GM18520 (cell line): ENCODE measurements around the gene MNT.

Experiments
- ATAC-seq: cut with Tn5 transposase; IDR thresholded peaks from one replicate; pipeline ENCODE4 v1.9.1; 2021; ENCODE audit not compliant: unreplicated experiment

MNT gene

GRCh38 chr17:2364763-2365116, 36.1 kb downstream of the MNT start:
- ATAC-seq: no peak

DNA sequence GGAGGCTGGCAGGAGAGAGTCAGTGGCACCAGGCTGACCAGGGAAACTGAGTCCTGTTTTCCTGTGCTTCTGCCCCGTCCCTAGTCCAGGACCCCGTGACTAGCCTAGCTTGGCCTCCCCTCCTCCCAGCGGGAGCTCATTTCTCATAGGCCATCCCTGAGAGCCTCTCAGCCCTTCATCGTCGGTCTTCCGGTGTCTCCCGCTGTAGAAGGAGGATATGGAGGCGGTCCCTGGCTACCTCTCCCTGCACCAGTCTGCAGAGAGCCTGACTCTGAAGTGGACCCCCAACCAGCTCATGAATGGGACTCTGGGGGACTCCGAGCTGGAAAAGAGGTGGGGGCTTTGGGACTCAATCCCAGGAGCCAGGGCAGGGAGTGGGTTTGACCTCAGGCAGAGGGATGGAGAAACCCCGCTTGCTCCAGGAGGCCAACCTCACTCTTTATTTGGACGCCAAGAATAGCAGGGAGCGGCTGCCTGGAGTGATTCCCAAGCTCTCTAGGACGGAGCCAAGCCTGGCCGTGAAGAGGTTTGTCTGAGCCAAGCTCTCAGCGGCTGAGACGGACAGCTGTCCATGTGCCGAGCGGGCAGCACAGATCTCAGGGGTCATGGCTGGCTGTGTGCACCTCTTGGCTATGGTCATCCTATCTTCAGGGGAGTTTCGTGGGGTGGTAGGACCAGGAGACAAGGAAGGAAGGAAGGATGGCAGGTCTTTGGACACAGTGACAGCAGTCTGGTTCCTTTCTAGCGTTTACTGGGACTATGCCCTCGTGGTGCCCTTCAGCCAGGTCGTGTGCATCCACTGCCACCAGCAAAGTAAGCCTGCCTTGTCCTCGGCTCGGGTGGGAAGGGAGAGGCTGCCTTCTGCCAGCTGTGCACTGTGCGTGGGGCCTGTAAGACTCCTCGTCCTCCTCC, 36.8 kb downstream of the MNT start:
- no peak for ATAC-seq

GRCh38 chr17:2363318-2363717, 37.5 kb downstream of the MNT start:
- ATAC-seq: no peak

GRCh38 chr17:2362881-2363280, 38.0 kb downstream of the MNT start:
- ATAC-seq: no peak

- no peak for ATAC-seq
Measured at GRCh38 chr17:2362416-2362815, 38.4 kb downstream of the MNT start.

DNA sequence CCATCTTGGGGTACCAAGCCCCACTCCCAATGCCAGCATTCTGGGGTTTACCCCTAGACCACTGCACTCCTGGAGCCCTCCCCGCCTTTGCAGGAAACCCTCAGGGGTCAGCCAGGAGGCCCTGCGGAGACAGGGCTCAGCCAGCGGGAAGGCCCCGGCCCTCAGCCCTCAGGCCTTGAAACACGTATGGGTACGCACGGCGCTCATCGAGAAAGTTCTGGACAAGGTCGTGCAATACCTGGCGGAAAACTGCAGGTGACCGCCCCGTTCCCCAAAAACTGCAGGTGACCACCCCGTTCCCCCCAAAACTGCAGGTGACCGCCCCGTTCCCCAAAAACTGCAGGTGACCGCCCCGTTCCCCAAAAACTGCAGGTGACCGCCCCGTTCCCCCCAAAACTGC, 38.8 kb downstream of the MNT start:
- ATAC-seq: no peak

- no peak for ATAC-seq
Measured at GRCh38 chr17:2361010-2361760, 39.7 kb downstream of the MNT start.

- ATAC-seq: no peak
Measured at GRCh38 chr17:2357931-2358434, 42.9 kb downstream of the MNT start.

GRCh38 chr17:2357237-2357636, 43.6 kb downstream of the MNT start:
- ATAC-seq: no peak

- ATAC-seq: no peak
Measured at GRCh38 chr17:2354311-2354710, 46.5 kb downstream of the MNT start.

GRCh38 chr17:2351269-2351668, 49.6 kb downstream of the MNT start:
- no peak for ATAC-seq

GRCh38 chr17:2347805-2348685, 52.8 kb downstream of the MNT start:
- no peak for ATAC-seq

DNA sequence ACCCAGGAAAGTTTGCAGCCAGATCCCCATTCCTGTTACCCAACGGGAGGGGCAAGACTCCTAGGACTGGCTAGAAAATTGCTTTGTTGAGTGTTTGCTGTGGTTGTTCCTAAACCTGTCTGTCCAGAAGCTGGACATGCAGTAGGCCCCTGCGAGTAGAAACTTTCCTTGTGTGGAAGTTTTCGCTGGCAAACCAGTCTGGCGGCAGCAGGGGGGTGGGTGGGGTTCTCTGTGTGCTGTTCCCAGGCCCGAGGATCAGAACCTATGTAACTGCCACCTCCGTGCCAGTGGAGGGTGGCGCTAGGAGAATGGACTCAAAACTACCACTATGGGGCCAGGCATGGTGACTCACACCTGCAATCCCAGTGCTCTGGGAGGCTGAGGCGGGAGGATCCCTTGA, 54.4 kb downstream of the MNT start:
- no peak for ATAC-seq

DNA sequence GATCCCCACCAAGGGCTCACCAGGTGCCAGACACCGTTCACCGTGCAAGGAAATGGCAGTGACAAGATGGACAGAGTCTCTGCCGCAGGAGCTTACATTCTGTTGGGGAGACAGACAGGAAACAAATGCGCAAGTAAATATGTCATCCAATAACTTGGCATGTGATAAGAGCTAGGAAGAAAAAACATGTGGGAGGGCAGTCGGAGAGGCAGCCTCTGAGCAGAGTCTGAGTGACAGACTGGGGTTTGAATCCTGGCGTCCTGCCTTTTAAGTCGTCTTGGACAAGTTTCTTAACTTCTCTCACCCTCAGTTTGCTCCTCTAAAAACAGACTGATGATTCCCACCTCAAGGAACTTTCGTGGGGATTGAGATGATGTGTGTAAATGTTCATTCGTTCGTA, 56.3 kb downstream of the MNT start:
- ATAC-seq: no peak

DNA sequence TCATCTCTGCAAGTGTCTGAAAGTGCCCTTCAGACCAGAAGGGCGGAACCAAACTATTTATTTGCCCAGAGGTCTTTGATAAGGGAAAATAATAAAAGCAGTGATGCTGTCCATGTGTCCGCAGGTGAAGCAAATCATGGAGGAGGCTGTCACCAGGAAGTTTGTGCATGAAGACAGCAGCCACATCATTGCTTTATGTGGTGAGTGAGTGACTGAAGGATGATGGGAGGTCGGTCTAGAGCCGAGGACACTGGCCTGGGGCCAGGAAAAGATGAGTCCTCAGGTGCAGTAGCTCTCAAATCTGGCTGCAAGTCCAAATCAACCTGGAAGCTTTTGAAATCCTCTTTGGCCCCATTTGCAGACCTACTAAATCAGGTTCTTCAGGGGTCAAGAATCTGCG, 57.4 kb downstream of the MNT start:
- no peak for ATAC-seq

GRCh38 chr17:2338315-2338657, 62.6 kb downstream of the MNT start:
- no peak for ATAC-seq

DNA sequence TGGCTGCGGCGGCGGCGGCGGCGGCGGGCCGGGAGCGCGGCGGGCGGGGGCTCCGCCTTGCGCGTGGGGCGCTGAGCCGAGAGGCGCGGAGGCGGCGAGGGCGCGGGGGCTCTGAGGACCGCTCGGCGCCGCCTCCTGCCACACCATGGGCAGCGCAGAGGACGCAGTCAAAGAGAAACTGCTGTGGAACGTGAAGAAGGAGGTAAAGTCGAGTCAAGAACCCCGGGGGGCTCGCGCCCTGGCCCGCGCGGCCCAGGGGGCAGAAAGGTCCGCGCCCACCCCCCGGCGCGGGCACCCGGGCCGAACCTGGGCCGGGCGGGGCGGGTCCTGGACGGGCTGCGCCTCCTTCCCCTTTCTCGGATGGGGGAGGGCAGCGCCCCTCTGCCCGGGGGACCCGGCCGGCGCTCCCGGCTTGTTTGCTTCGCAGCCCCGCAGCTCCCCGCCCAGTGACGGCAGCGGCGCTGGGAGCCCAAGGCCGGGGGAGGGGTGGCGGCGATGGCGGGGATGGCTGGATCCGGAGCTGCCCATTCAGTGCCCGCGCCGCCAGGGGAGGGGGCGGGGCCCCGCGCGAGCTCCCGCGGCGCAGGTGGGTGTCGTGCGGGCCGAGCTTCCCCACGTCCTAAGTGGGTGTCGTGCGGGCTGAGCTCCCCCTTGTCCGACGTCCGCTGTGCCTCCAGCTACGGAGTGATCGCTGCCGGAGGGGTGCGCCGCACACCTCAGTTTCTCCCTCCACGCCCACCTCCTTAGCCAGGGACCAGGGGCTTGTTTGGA, 63.1 kb downstream of the MNT start:
- ATAC-seq: no peak

DNA sequence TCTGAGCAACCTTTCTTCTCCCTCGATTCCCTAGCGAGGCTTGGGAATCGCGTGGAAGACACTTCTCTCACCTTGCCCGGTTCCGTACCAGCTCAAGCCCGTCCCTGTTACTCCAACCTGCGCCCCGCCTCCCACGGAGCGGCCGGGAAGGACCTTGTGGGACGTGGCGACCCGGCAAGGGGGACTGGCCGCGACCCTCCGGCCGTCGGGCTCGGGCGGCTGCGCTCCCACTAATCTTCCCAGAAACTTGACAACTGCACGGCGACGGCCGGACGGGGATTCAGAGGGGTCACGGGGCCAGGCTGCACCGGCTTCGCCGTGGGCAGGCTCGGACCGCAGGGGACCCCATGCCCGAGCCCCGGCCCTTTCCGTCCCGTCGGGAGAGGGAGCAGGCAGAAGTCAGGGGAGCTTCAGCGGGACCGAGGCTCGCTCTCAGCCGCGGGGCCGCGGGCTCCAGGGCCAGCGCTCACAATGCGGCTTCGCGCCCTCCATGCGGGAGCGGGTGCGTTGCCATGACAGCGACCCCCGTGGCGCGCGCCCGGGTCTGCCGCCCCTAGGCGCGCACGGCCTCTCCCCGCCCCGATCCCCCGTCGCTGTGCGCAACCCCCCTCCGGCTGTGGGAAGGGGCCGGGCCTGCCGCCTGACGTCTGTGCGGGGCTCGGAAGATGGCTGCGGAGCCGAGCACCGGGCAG, 63.9 kb downstream of the MNT start, which contains the start of gene SGSM2:
SGSM2 (plus strand) TSS at position 650 of the 692 bp plus-strand sequence. CDS start 188 bp downstream, outside the sequence.
- no peak for ATAC-seq

DNA sequence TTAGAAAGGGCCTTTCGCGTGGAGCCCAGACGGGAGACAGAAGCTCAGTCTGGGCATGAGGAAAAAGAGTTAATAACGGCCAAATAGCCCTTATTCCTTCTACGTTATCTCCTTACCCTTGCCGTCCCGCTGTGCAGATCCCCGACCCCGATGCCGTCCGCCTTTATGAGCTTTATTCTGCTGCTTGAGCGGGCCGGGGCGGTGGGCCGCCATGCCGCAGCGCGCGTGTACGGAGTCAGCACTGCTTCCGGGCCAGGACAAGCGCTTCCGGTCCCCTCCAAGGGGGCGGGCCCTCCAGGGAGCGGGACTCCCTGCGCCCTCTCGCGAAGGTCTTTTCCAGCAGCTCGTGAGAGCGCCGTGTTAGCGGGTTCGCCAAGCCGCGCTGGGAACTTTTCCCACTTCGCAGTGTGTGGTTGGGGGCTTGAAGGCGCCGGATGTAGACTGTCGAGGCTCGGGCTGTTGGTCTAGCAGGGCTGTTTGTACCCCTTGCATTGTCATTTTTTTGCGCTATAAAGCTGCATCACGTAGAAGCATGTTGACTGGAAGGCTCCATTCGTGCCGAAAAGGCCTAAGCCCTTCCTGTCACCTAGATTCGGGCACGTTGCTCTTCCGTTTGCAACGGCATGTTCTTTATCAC, 64.5 kb downstream of the MNT start, which contains the start of gene TSR1:
TSR1 (minus strand) TSS at position 243 of the 637 bp plus-strand sequence; CDS start at position 213, 30 bp downstream.
- peak; percentile 67 for ATAC-seq
